ENCODE measurements around the gene THBS4.

Gene THBS4

GRCh38 chr5:80122579-80122978 lies 87.4 kb downstream of the THBS4 start:
- no peak for DNase-seq

- no peak for DNase-seq
Measured at GRCh38 chr5:80124121-80124918, 89.2 kb downstream of the THBS4 start.

- no peak for DNase-seq
Measured at GRCh38 chr5:80125022-80125961, 90.1 kb downstream of the THBS4 start.

- peak; percentile 47 for DNase-seq
Measured at GRCh38 chr5:80125962-80126480, 90.9 kb downstream of the THBS4 start.

DNA sequence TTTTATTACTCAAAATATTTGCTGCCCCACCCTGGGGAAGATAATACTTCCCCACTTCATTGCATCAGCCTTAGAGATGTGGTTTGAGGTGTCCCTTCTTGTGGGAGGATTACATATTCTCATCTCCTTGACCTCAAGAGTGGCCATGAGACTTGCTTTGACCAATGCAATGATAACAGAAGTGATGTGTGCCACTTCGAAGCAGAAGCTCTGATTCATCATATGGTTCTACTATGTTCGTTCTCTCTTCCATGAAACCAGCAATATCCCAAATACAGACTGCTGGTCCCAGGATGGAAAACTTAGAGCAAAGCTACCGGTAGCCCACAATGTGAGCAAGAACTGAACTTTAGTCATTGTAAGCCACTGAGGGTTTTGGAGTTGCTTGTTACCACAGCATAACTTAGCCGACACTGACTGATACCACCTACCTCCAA lies 92.0 kb downstream of the THBS4 start:
- no peak for DNase-seq

DNA sequence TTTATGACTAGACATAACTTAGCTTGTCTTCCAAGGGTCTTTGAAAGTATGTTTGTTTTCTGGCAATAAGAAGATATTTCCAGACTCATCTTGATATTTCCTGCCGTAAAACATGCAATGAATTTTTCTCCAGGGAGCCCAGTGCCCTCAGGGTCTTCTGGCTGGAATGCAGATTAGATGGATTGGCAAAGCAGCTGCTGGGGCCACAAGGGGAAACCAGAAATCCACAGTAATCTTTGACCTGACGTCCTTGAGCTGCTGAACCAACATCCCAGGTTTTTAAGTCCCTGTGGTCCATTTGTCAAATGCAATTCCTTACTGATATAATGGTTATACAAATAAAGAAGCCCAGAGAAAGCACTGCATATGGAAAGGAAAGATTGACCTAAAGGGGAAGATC lies 93.0 kb downstream of the THBS4 start:
- peak; percentile 6 for DNase-seq

- no peak for DNase-seq
Measured at GRCh38 chr5:80129146-80129545, 94.0 kb downstream of the THBS4 start.

Data from NCI-H226 (cell line).